Amniotic epithelial cell (primary cell): ENCODE measurements around the gene LRP2BP.

ENCODE experiments used
- DNase-seq: peaks from one replicate; pipeline ENCODE4 v3.0.0-alpha.2; 2010; ENCODE audit warnings: low read depth

Gene LRP2BP

DNA sequence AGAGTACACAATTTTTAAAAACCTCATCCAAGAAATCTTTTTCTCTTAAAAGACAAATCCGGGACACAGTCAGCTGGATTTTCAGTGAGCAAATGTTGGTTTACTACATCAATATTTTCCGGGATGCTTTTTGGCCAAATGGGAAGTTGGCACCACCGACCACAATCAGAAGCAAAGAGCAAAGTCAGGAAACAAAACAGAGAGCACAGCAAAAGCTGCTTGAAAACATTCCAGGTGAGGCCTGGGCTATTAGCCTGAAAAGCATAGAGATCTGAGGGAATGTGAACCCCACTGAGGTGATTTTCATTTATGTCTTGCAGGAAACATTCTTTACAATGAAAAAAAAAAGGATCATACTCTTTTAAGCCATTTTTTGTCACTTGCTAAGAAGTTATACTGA, 33.9 kb downstream of the LRP2BP start:
- no peak for DNase-seq

DNA sequence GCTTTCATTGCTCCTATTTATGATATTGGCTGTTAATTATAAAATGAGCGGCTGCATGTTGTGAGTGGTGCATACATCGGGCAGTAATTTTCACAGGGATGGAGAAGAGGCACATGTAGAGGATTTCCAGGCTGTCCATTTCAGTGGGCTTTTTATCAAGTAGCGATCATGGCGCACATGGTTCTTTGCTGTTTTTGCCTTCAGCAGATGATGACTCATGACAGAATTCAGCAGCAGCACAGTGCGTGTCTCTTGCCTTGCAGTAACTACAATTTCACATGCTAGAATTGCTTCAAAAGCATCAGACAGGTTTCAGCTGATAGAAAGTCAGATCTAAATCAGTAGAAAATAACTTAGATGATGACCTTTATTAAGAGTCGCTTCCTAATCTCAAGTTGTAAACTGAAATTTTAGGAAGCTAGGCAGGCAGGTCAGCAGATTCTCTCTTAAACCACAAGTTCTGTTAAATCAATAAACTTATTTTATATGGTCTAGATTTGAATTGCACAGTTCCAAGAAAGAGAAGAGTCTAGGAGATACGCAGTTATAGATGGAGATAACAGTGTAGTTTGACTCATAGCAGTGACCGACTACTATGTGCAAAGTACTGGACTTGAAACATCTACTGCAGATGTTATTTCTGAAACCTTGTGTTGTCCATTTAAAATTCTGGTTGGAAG, 35.8 kb downstream of the LRP2BP start:
- peak; percentile 83 for DNase-seq

DNA sequence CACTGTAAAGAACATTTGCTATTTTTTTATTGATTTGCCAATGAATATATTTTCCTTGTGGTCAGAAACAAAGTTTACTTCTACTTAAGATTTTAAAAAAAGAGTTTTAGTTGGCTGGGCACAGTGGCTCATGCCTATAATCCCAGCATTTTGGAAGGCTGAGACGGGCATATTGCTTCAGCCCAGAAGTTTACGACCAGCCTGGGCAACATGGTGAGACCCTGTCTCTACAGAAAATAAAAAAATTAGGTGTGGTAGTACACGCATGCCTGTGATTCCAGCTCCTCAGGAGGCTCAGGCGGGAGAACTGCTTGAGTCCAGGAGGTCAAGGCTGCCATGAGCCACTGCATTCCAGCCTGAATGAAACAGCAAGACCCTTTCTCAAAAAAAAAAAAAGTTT, 36.8 kb downstream of the LRP2BP start:
- peak; percentile 34 for DNase-seq

DNA sequence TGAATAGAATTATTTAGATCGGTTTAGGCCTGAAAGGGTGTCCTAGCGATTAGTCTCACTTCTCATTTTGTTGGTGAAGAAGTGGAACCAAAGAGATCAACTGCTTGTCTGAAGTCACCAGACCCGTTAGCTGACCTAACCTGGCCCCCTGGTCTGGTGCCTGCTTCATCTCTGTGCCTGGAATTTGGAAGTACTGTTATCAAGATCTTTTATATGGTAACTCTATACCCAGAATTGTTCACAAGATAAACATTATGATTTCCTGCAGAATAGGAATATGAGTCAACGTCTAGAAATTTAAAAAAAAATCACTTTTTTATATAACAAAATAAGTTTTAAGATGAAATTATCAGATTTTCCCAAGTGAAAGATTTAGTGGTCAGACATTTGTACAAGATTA, 37.2 kb downstream of the LRP2BP start:
- peak; percentile 64 for DNase-seq

DNA sequence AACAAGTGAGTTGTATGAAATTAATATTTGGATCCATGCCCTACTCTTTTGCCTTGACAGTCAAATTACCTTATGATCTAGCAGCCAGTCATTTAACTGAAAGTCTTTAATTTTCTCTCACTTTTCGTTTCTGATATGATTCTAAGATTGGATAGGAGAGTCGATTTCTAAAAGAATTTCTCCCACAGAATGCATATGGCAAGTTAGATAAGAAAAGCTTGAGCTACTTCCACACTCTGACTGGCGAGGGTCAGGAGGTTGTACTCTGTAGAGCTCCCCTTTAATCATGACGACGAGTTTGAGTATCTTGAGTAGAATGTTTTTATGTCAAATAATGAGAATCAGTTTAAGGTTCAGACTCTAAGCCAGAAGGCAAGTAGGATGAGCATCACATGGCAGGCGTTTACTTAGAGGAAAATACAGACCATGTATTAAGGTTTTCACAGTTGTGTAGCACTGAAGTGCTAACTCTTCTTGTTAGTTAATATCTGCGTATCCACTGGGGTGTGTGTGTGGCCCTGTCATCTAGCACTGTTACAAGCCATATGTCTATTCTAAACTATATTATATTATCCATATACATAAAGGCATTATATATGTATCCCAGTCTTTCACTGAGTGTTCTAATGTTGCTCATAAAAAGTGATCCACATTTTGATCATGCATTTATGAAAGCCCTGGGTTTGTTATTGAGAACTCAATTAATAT, 37.8 kb downstream of the LRP2BP start:
- no peak for DNase-seq

DNA sequence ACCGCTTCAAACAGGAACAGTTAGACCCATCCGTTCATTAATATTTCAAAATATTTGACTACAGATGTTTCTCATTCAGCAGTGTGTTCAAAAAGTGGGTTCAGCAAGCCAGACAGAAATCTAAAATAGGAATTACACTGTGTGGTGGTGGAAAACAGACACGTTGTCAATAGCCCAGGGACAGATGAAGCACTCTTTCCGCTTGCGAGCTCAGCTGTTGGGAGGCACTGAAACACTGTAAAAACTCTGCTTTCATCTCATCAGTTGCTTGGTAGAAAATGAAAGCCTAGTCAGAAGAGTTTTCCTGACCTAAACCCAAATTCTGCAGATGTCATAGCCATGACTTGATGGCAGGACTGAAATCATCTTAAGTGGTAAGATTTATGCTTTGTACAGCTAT, 38.5 kb downstream of the LRP2BP start:
- no peak for DNase-seq

DNA sequence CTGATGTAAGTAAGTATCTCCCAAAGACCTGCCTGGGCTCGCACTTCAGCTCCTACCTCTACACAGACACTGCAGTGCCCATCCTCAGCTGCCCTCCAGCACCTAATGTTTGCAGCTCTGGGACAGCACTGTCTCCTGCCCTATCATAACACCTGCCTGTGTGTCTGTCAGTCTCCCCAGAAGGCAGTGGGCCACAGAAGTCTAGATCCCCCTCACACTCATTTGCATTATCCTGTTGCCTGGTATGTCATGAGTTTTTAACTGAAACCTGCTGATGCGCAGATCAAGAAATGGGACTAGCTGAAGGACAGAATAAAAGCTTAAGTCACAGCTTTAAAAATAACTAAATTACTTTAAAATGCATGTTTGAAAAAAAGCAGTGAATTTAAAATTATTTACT, 43.0 kb downstream of the LRP2BP start:
- DNase-seq = no peak

DNA sequence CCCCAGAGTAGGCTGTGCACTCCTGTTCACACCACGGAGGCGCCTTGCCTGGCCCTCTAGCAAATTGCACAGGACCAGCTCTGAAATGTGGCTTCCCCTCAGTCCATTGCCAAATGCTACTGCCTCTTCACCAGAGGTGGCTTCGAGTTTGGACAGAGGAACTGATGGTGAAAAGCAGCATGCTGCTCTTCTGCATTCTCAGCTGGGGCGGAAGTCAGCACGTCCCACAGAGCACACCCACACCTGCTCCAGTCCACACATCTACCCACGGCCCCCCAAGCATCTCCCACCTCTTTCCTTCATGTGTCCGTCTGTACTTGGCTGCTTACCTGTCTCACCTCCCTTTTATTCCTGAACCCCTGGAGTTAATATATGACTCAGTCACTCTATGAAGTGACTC, 43.5 kb downstream of the LRP2BP start:
- no peak for DNase-seq

DNA sequence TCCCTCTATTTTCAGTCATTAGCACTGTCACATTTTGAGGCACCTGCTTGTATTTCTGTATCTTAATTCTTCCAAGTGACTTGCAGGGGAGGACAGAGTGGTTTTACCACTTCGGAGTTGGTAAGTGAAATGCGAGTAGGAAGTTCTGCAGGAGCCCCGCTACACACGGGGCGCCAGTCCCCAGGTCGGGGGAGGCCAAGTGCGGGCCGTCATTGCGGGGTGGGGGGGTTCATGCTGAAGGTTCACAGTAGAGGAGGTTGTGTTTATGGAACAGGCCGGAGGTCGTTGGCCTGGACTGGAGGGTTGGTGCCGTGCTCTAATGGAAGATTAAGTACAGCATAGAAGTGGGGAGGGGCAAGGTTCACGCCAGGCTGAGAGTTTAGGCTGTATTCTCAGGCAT, 44.0 kb downstream of the LRP2BP start:
- no peak for DNase-seq

DNA sequence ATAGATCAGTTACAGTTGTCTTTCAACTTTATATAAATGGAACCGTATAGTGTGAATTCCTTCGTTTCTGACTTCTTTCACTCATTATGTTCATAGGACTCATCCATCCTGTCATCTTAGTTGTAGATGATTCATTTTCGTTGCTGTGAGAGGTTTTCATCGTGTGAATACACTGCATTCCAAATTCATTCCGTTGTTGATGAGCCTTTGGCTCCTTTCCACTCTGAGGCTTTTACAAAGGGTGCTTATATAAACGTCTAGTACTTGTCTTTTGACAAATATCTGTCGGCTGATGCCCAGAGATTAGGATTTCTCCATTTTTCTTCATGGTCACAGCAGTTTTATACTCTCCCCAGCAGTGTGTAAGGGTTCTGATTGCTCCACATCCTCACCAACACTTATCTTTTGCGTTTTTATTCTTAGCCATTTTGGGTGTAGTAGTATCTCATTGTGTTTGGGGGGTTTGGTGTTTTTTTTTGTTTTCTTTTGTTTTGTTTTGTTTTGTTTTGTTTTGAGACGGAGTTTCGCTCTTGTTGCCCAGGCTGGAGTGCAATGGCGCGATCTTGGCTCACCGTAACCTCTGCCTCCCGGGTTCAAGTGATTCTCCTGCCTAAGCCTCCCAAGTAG, 48.6 kb downstream of the LRP2BP start:
- DNase-seq = peak; percentile 85

DNA sequence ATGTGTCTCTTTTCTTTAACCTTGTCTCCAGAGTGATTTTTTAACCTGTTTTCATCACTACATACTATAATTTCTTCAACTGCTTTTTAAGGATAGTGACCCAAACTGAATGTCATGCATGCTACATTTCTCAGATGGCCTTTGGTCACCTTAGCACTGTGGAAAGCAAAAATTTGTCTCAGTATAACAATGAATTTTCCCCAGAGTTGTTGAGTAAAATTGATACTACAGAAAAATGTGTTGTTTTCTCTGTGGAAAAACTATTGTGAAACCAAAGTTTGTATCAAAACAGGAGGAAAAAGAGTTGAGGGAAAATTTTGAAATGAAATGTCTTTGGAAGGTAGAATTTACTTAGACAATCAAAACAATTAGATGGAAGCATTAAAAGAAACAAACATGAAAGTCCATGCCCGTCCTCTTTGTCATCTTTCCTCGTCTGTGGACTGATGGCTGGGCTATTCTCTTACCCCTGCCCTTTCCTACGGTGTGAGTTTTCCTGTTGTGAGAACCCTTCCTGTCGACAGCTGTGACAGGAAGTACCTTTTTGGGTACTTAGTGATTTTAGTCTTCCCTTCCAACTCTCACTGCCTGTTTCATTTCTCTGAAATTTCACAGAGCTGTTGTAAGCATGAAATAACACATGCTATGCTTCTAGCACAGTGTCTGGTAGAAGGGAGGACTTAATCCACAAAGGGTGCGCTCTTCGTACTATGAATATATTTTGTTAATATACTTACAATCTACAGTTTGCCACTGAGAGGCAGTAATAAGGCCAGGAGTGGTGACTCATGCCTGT, 50.8 kb downstream of the LRP2BP start:
- peak; percentile 34 for DNase-seq

DNA sequence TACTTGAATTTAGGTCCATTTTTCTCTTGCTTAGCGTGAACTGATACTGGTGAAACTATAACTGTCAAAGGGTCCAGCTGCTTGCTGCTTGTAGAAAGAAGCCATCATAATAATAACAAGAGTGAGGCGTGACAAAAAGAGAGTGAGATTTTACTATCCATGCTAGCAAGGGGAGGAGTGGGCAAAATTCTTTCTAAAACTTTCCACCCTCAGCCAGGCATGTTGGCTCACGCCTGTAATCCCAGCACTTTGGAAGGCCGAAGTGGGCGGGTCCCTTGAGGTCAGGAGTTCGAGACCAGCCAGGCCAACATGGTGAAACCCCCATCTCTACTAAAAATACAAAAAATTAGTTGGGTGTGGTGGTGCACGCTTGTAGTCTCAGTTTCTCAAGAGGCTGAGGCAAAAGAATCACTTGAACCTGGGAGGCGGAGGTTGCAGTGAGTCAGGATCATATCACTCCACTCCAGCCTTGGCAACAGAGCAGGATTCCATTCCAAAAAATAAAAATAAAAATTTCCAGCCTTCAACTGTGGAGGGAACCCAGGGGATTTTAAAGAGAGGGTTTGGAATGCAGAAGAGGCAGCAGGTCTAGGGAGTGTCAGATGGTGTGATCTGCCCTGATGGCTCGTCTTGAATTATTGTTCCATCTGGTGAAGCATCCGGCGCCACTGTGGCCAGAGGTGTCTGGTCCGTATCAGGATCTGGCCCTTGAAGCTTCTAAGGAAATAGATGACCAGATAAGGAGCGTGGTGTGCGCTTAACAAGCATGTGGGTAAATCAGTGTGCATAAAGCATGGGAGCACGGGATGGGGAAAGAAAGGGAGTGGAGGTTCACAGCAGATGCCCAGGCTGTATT, 51.8 kb downstream of the LRP2BP start:
- peak; percentile 99 for DNase-seq

DNA sequence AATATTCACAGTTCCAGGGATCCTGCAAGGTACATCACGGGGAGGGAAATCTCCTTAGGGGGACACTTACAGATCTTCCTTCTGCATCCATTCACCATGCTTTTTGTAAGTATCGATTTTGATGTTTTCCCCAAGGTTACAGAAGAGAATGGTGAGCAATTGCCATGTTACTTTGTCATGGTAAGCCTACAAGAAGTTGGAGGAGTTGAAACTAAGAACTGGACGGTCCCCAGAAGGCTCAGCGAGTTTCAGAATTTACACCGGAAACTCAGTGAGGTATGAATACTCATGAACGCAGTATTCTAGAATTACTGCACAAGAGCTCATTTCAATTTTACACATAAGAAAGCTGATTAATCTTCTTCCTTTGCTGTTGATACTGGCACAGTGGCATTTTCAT, 53.9 kb downstream of the LRP2BP start:
- no peak for DNase-seq

DNA sequence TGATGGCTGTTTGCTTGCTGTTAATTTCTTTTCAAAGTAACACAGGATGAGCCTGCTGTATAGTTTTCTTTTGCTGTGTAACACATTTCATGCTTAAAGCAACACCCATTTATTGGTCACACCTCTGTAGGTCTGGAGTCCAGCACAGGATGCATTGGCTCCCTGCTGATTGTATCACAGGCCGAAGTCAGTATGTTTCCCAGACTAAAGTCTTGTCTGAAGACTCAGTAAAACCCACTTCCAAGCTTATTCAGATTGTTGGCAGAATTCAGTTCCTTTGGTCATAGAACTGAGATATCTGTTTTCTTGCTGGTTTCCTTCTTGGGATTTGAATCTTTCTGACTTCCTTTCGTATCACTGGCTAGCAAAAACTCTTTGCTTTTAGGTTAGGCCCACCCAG, 54.3 kb downstream of the LRP2BP start:
- DNase-seq = no peak

DNA sequence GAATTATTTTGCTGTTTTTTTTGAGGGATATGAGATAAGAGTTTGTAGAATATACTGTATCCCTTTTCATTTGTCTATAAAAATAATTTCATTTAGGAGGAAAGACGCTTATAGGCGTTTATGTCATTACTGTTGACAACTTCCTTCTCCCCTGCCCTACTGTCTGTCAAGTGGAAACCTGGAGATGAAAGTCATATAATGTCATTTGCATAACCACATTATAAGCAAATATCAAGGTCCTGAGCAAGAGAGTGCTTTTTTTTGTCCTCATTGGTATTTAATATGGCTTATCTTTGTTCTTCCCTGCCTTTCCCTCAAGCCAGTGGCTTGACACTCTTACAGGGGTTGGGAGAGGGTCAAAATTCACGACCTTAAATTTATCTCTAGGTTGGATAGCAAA, 55.8 kb downstream of the LRP2BP start:
- no peak for DNase-seq

DNA sequence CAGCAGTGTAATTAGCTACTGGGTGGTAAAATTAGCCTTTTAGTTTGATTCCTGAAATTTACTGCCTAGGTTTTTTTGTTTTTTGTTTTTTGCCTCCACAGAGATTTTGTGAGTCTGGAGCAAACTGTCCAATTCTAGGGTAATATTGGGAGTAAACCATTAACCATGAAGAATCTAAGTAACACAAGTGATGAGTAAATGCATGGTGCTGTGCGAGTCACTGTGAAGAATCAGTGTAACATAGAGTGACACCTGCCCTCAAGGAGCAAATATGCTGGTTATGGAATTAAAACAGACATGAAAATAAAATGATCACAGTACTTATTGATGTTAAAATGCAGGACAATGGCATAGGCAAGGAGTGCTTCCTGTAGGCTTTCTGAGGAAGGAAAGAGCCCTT, 60.1 kb downstream of the LRP2BP start:
- DNase-seq = no peak

DNA sequence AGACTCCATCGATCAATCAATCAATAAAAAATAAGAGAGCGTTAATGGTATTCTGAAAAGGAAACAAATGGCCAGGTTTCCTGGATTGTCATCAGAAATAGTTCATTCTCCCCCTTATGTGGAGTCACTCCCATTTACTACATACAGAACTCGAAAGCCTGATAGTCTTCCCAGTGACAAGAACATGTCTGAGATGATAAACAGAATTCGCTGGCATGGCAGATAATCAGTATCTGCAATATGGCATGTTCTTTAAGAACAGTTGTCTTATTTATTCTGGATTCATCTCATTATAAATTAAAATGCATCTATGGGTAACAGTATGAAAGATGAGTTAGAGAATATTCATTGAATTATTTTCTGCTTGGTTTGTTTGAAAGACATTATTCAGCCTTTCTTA, 61.4 kb downstream of the LRP2BP start:
- no peak for DNase-seq

DNA sequence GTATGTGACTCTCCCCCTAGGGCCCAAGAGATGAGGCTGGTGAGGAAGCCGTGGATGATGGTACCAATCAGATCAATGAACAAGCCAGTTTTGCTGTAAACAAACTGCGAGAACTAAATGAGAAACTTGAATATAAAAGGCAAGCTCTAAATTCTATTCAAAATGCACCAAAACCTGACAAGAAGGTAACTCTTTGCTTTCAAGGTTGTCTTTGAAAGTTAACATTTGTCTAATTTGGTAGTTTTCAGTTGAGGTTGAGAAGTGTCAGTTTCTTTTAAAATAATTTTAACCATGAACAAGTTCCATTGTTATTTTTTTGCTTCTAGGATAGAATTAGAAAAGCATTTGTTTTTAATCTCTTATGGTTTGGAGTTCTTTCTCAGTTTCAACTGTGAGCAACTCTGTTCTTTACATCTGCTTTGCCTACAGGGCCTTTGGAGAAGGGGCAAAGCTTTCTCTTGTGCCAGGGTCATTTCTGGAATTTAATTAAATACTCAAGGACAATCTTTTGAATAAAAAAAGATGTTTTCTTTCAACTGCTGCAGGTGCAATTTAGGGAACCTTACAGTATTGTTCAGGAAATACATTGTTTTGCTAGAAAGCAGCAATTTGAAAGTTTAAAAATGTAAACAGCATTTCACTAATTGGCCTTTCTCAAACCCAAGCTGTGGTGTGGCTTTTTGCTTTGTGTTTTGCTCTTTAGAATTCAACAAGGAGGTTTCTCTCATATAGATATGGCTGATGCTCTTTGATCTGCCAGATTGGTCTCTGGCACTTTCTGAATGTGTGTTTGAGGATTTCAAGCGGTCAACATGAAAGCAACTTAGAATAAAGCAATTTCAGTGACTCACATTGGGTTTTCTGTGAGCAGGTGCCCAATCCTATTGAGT, 62.9 kb downstream of the LRP2BP start:
- no peak for DNase-seq

DNA sequence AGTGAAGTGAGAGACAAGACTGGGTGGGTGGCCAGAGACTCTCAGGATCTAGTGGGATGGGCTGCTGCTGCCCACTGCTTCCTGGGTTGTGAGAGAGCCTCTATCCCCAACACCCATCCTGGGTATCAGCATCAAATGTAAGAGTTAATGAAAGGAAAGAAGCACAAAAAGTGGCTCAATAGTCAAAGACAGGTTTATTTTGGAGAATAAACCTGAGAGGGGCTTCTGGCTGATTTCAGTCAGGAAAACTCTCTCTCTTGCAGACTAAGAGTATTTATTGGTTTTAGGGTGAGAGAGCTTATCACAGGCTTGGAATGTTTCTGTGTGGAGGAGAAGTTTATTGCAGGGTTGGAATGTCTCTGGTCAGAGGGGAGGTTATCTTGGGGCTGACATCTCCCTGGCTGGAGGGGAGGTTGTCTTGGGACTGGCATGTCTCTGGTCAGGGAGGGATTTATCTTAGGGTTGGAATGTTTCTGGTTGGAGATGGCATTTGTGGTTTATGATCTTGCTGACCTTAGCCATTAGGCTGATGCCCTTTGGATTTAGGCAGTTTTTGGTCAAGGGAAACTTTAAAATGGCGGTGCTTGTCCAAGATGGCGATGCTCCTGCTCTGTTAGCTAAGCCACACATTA, 65.7 kb downstream of the LRP2BP start:
- DNase-seq = peak; percentile 85

DNA sequence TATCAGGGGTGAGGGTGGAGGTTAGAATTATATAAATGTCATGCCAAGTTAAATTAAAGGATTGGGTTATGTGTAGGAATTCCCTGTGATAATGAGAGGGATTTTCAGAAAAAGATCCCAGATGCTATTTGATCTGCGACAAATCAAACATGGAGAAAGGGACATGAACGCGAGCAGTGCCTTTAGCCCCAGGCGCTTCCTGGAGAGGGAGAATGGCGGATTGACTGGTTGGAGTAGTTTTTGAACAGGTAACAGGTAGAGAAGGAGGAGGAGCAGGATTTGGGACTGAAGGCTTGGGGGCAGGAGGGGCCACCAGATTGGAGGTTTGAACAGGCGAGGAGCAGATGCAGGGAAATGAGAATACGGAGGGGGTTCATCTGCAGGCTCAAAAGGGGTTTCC, 67.1 kb downstream of the LRP2BP start:
- no peak for DNase-seq
